ENCODE measurements around the gene RAB36. TPM values are rescaled to one million over a fixed set of nuclear protein-coding genes. Genes with fewer than 3 reads are reported as not detected.

RAB36 gene
- total RNA-seq, 1 experiment from 2014 or later, result 4.1 TPM

- no peak overlapping the region for H3K27ac ChIP-seq (ENCODE audit: low read length)
- no peaks in the 10 kb centered on the region for H3K4me1 ChIP-seq (ENCODE audit: control insufficient read depth, insufficient read depth, low read length)
- H3K36me3 ChIP-seq (ENCODE audit: control insufficient read depth, insufficient read depth, low read length), result no peaks in the 10 kb centered on the region
- DNase-seq (ENCODE audit: low read depth, low spot score) (no peak), ATAC-seq (no peak)
- TF ChIP-seq REST (IDR thresholded peaks at IDR 0.05; ENCODE audit: insufficient read depth in 1 of 2, low read depth in 2 of 2, low read length in 1 of 2), result no peak
- no peak for TF ChIP-seq SIN3A (IDR thresholded peaks at IDR 0.05; ENCODE audit: borderline replicate concordance, insufficient read depth, low read depth, low read length)
- no peak for TF ChIP-seq CTCF (IDR thresholded peaks at IDR 0.05)
- TF ChIP-seq TCF7L2 (IDR thresholded peaks at IDR 0.05; ENCODE audit: low read depth, low read length), result no peak
- no peak for TF ChIP-seq POLR2AphosphoS5 (IDR thresholded peaks at IDR 0.05; ENCODE audit: low read depth, low read length)
- ChIA-PET POLR2A (no interaction called here), CTCF (no interaction called here)
- in situ Hi-C loops (cut with HindIII; ENCODE audit: low pct_unique_long_range_greater_than_20kb, low sequenced_read_pairs) (no loop called here), intact Hi-C loops (cut with micrococcal nuclease; ENCODE audit: unreplicated experiment) (no loop called here)
- H3K27me3 ChIP-seq (ENCODE audit: control insufficient read depth, insufficient read depth, low read length), result no peaks in the 10 kb centered on the region
- no peaks in the 10 kb centered on the region for H3K9me3 ChIP-seq (ENCODE audit: control insufficient read depth, insufficient read depth, low read depth, low read length)
- H3K4me3 ChIP-seq (ENCODE audit: low read depth in 2 of 2, low read length in 2 of 2), result no peak overlapping the region
- no TSS peak for BruUV-seq (replicated peaks)
These were observed 13.4 kb downstream of the RAB36 start for GRCh38 chr22:23158516-23159290.

- CTCF ChIA-PET, result no interaction called here
- H3K9me3 ChIP-seq (ENCODE audit: control insufficient read depth, insufficient read depth, low read depth, low read length), result no peaks in the 10 kb centered on the region
- H3K36me3 ChIP-seq (ENCODE audit: control insufficient read depth, insufficient read depth, low read length), result no peaks in the 10 kb centered on the region
- in situ Hi-C loops (cut with HindIII; ENCODE audit: low pct_unique_long_range_greater_than_20kb, low sequenced_read_pairs), result no loop called here
- no peaks in the 10 kb centered on the region for H3K27me3 ChIP-seq (ENCODE audit: control insufficient read depth, insufficient read depth, low read length)
- no peaks in the 10 kb centered on the region for H3K4me1 ChIP-seq (ENCODE audit: control insufficient read depth, insufficient read depth, low read length)
- H3K4me3 ChIP-seq (ENCODE audit: low read depth in 2 of 2, low read length in 2 of 2), result no peak overlapping the region
- TF ChIP-seq SIN3A (IDR thresholded peaks at IDR 0.05; ENCODE audit: borderline replicate concordance, insufficient read depth, low read depth, low read length) (no peak), TCF7L2 (IDR thresholded peaks at IDR 0.05; ENCODE audit: low read depth, low read length) (no peak), POLR2AphosphoS5 (IDR thresholded peaks at IDR 0.05; ENCODE audit: low read depth, low read length) (no peak), CTCF (IDR thresholded peaks at IDR 0.05) (no peak), REST (IDR thresholded peaks at IDR 0.05; ENCODE audit: insufficient read depth in 1 of 2, low read depth in 2 of 2, low read length in 1 of 2) (no peak)
- POLR2A ChIA-PET, result no interaction called here
- BruUV-seq (replicated peaks), result no TSS peak
- ATAC-seq (no peak), DNase-seq (ENCODE audit: low read depth, low spot score) (no peak)
- intact Hi-C loops (cut with micrococcal nuclease; ENCODE audit: unreplicated experiment), result no loop called here
- H3K27ac ChIP-seq (ENCODE audit: low read length), result no peak overlapping the region
These were observed 14.0 kb downstream of the RAB36 start for GRCh38 chr22:23159291-23159630.

All from Panc1 (cell line).